Stomach (tissue), 4 donors: ENCODE results near the gene ASCC3.

Source experiments
- CTCF ChIP-seq, 7 experiments: fragments of 450-650 bp in 4 of 7; fragments of 200-600 bp in 3 of 7; sonication (generic) in 3 of 7; IDR thresholded peaks; one replicate each; pipeline ENCODE4 v1.5.1; 2016 to 2019; ENCODE audit warnings: antibody characterized with exemption in 7 of 7, control low read depth in 2 of 7, mild to moderate bottlenecking in 1 of 7
- POLR2AphosphoS5 ChIP-seq, 3 donors: sonication (generic); formaldehyde crosslinking; IDR thresholded peaks; one replicate each; pipeline ENCODE4 v1.6.1; 2016; ENCODE audit warnings: antibody characterized with exemption in 3 of 3

GRCh38 chr6:100706491-100706890 is 174.6 kb downstream of the ASCC3 start:
- TF ChIP-seq CTCF (IDR thresholded peaks at IDR 0.05) (no peak), POLR2AphosphoS5 (IDR thresholded peaks at IDR 0.05) (no peak)
